Measurements from ENCODE around the gene PCBP3.
A peak's percentile ranks its signal among the peaks of the same experiment; 100 is the strongest.

Gene PCBP3

GRCh38 chr21:45927851-45928850 is 284.6 kb downstream of the PCBP3 start:
- ATAC-seq (no peak), DNase-seq (no peak)
- Mint-ChIP-seq H3K4me1 (peaks cover 5% of the 10 kb centered on the region), H3K27ac (peak overlapping the region in 1 of 2 donors; percentile 90), H3K9me3 (no peaks in the 10 kb centered on the region), H3K27me3 (no peaks in the 10 kb centered on the region), H3K4me3 (no peak overlapping the region)

- no peak for DNase-seq
- Mint-ChIP-seq H3K27me3 (no peaks in the 10 kb centered on the region), H3K4me3 (no peak overlapping the region), H3K9me3 (no peaks in the 10 kb centered on the region), H3K4me1 (peaks cover 5% of the 10 kb centered on the region), H3K27ac (no peak overlapping the region)
- no peak for ATAC-seq
These were observed 285.9 kb downstream of the PCBP3 start for GRCh38 chr21:45929449-45929848.

DNA sequence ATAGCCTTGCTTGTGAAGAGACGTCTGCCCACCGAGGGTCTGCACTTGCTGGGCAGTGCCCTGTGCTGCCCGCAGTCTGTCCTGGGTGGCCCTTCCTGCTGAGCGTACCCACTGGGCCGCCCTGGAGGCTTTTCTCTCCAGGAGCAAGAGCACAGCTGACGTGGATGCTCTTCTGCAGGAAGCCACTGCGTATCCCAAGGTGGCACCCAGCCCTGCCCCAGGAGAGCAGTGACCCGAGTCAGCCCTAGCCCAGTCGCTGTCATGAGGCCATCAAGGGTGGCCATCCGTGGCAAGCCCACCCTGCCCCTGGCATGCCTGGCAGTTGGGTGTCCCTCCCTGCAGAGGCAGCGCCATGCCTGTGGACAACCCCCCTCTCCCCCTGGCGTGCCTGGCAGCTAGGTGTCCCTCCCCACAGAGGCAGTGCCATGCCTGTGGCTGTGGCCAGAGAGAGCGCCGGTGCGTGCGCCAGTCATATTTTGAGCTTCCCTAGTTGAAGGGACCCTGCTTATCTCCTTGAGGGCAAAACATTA is 286.8 kb downstream of the PCBP3 start:
- Mint-ChIP-seq H3K27me3 (no peaks in the 10 kb centered on the region), H3K4me3 (no peak overlapping the region), H3K4me1 (peaks cover 5% of the 10 kb centered on the region), H3K9me3 (no peaks in the 10 kb centered on the region), H3K27ac (no peak overlapping the region)
- ATAC-seq = no peak
- DNase-seq = no peak

DNA sequence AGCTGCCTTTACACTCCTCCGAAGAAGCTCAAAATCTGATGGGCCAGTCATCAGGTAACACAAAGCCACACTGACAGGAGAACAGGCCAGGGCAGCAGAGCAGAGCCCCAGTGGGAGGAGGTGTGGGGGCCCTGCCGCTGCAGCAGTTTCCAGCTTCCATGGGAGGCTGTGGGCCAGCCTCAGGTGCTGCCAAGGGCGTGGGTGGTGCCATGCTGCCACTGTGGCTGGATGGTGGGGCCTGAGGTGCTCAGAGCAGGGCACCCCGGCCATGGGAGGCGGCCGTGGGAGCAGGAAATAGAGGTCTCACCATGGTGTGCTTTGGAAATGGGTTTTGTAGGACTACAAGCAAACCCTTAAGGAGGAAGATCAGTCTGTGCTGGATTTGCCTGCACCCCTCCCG is 287.3 kb downstream of the PCBP3 start:
- Mint-ChIP-seq H3K27me3 (no peaks in the 10 kb centered on the region), H3K4me1 (peaks cover 5% of the 10 kb centered on the region), H3K4me3 (no peak overlapping the region), H3K9me3 (no peaks in the 10 kb centered on the region), H3K27ac (no peak overlapping the region)
- DNase-seq = no peak
- ATAC-seq = no peak

- no peak for DNase-seq
- H3K27ac Mint-ChIP-seq = no peak overlapping the region
- no peak for ATAC-seq
- H3K4me3 Mint-ChIP-seq = no peak overlapping the region
- H3K9me3 Mint-ChIP-seq = no peaks in the 10 kb centered on the region
- H3K27me3 Mint-ChIP-seq = no peaks in the 10 kb centered on the region
- H3K4me1 Mint-ChIP-seq = peaks cover 5% of the 10 kb centered on the region
These were observed 288.0 kb downstream of the PCBP3 start for GRCh38 chr21:45931397-45931969.

- ATAC-seq (no peak), DNase-seq (no peak)
- H3K27me3 Mint-ChIP-seq = peaks cover 10% of the 10 kb centered on the region
- H3K9me3 Mint-ChIP-seq = no peaks in the 10 kb centered on the region
- no peak overlapping the region for H3K27ac Mint-ChIP-seq
- H3K4me3 Mint-ChIP-seq = no peak overlapping the region
- H3K4me1 Mint-ChIP-seq = peaks cover 4% of the 10 kb centered on the region
These were observed 289.5 kb downstream of the PCBP3 start for GRCh38 chr21:45932922-45933502.

- no peak for ATAC-seq
- H3K27me3 Mint-ChIP-seq = peaks cover 11% of the 10 kb centered on the region
- peaks cover 5% of the 10 kb centered on the region for H3K4me1 Mint-ChIP-seq
- DNase-seq = no peak
- H3K4me3 Mint-ChIP-seq = no peak overlapping the region
- no peak overlapping the region for H3K27ac Mint-ChIP-seq
- no peaks in the 10 kb centered on the region for H3K9me3 Mint-ChIP-seq
These were observed 290.6 kb downstream of the PCBP3 start for GRCh38 chr21:45934085-45934484.

DNA sequence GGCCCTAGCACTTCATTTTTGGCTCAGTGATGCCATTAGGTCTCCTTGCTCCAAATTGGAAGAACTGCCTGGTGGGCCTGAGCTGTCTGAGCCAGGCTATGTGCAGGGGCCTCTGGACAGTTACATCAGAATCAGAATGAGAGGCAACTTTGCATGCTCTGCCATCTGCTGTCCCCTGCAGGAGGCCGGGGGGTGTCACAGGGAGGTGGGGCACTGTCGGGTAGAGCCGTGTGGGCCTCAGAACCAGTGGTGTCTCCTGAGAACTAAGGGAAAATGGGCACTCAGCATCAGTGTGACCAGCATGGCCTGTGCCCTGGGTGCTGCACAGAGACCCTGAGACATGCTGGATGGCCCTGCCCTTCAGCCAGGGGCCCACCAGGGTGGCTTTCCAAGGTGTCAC is 291.0 kb downstream of the PCBP3 start:
- Mint-ChIP-seq H3K27ac (no peak overlapping the region), H3K9me3 (no peaks in the 10 kb centered on the region)
- ATAC-seq = peak; percentile 35

DNA sequence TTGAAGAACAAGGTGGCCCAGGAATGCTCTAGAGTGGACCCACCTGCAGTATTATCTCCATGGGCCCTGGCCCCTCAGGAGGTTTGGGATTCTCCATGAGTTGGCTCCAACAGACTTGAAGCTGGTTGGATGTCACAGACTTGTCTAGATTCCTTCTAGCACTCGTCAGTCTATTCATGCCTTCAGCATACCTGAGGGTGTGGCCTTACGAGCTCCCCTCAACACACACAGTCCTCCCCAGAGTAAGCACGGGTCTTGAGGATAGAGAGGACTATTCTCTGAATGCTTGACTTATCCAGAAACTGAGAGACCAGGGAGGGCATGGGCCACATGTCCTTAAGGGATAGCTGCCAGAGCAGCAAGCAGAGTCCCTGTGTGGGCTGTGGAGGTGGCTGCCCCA is 292.1 kb downstream of the PCBP3 start:
- Mint-ChIP-seq H3K4me3 (no peak overlapping the region), H3K27me3 (peaks cover 11% of the 10 kb centered on the region), H3K9me3 (no peaks in the 10 kb centered on the region), H3K4me1 (peaks cover 5% of the 10 kb centered on the region), H3K27ac (no peak overlapping the region)
- ATAC-seq (no peak), DNase-seq (no peak)

More for the DNA sequence above, 291.0 kb downstream of the PCBP3 start:
- peaks cover 11% of the 10 kb centered on the region for H3K27me3 Mint-ChIP-seq
- H3K4me1 Mint-ChIP-seq = peaks cover 5% of the 10 kb centered on the region
- H3K4me3 Mint-ChIP-seq = no peak overlapping the region
- DNase-seq = no peak

GRCh38 chr21:45937721-45938452 is 294.4 kb downstream of the PCBP3 start:
- peaks cover 5% of the 10 kb centered on the region for H3K4me1 Mint-ChIP-seq
- H3K27ac Mint-ChIP-seq = no peak overlapping the region
- H3K9me3 Mint-ChIP-seq = no peaks in the 10 kb centered on the region
- H3K27me3 Mint-ChIP-seq = peaks cover 11% of the 10 kb centered on the region
- no peak for ATAC-seq
- DNase-seq = no peak
- H3K4me3 Mint-ChIP-seq = no peak overlapping the region

GRCh38 chr21:45938453-45938755 is 294.9 kb downstream of the PCBP3 start:
- Mint-ChIP-seq H3K4me3 (no peak overlapping the region), H3K27ac (no peak overlapping the region), H3K4me1 (peaks cover 5% of the 10 kb centered on the region), H3K9me3 (no peaks in the 10 kb centered on the region), H3K27me3 (peaks cover 11% of the 10 kb centered on the region)
- ATAC-seq (no peak), DNase-seq (no peak)

DNA sequence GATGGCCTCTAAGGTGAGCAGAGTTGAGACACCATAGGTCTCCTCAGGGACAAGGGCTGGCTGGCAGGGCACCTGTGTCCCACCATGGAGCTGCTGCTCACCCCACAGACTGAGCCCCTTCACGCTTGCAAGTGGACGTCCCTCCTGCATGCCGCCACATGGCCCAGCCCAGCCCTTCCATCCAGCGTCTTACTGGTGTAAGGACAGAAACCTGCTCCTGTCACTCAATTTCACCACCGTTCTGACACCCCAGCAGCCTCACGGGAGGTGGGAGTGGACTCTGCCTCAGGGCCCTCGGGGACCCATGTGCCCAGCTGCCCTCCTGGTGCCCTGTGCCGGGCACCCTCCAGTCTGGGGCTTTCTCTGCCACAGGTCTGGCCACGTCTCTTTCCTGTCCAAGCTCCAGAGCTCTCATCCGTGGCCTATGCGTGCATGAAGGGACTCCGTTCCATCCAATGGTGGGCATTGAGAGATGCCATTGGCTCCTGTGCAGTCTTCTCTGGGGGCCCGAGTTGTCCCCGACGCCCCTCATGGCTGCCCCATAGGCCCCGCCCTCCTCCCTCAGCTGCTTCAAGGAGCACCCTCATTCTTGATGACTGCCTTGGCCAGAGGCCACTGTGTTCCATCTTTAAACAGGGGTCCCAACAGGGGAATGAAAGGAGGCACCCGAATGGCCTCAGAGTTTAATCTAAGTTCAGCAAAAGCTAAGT is 295.4 kb downstream of the PCBP3 start:
- no peaks in the 10 kb centered on the region for H3K9me3 Mint-ChIP-seq

DNA sequence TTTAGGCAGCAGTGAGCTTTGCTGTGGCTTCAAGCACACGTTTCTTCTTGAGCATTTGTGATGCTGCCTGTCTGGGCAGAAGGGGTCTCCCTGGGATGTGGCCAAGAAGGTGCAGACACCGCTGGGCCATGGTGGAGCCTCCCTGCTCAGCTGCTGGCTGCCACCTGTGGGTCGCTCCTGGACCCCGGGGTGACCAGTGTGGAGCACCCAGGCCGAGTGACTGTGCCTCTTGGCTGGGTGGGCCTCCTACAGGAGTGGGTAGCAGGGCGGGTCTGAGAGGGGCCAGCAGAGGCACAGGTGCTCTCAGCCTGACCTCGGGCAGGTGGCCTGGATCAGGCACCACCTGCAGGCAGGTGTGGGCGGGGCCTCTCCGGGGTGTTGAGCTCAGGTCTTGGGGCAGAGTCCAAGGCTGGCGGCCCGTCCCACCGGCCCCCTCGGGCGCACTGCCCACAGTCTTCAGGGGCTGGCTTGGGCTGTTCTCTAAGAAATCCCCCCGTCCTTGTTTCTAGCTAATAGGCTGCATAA is 296.1 kb downstream of the PCBP3 start:
- Mint-ChIP-seq H3K4me3 (no peak overlapping the region), H3K27ac (no peak overlapping the region), H3K4me1 (peaks cover 5% of the 10 kb centered on the region), H3K9me3 (no peaks in the 10 kb centered on the region), H3K27me3 (peaks cover 11% of the 10 kb centered on the region)
- no peak for ATAC-seq
- DNase-seq = no peak

More for the DNA sequence above, 295.4 kb downstream of the PCBP3 start:
- DNase-seq = no peak
- Mint-ChIP-seq H3K4me1 (peaks cover 5% of the 10 kb centered on the region), H3K27me3 (peaks cover 11% of the 10 kb centered on the region), H3K4me3 (no peak overlapping the region), H3K27ac (no peak overlapping the region)
- ATAC-seq = no peak

GRCh38 chr21:45940091-45940490 is 296.6 kb downstream of the PCBP3 start:
- H3K4me1 Mint-ChIP-seq = peaks cover 5% of the 10 kb centered on the region

More at GRCh38 chr21:45940091-45940490, 296.6 kb downstream of the PCBP3 start:
- Mint-ChIP-seq H3K27ac (no peak overlapping the region), H3K9me3 (no peaks in the 10 kb centered on the region), H3K27me3 (peaks cover 11% of the 10 kb centered on the region), H3K4me3 (no peak overlapping the region)
- no peak for DNase-seq
- no peak for ATAC-seq

Measured in stimulated activated naive CD8-positive, alpha-beta T cell treated with anti-CD3 and anti-CD28 coated beads, Interleukin-15, amount 100 ng/mL, for 72 hours (primary cell).